OCI-LY3 (cell line): Measurements from ENCODE around the gene PHACTR3.

ENCODE experiments used
- H2AFZ ChIP-seq: fragments of 200-600, 300-600 bp; shearing (Covaris generic); 2 replicates; pipeline ENCODE4 v1.6.0; 2014; ENCODE audit warnings: antibody characterized with exemption, low read depth, low read length
- H3K27ac ChIP-seq: fragments of 200-600, 300-600 bp; sonication (generic); 2 replicates; pipeline ENCODE4 v1.5.1; 2014; ENCODE audit warnings: mild to moderate bottlenecking, low read length, moderate library complexity, mixed read lengths
- H3K27me3 ChIP-seq: fragments of 200-600, 300-600 bp; sonication (generic); 2 replicates; pipeline ENCODE4 v1.6.1; 2014; ENCODE audit warnings: low read depth, low read length, mixed read lengths
- H3K36me3 ChIP-seq: fragments of 200-600, 300-600 bp; sonication (generic); replicated peaks from 2 replicates; pipeline ENCODE3; 2014; ENCODE audit warnings: low read depth, low read length, mixed read lengths
- H3K4me1 ChIP-seq: fragments of 300-600, 200-600 bp; sonication (generic); 2 replicates; pipeline ENCODE4 v1.6.1; 2014; ENCODE audit warnings: low read length, mixed read lengths
- H3K4me2 ChIP-seq: fragments of 200-600, 300-600 bp; sonication (generic); 2 replicates; pipeline ENCODE4 v1.6.1; 2014; ENCODE audit warnings: low read length, mixed read lengths
- H3K4me3 ChIP-seq: fragments of 300-600, 200-600 bp; sonication (generic); 2 replicates; pipeline ENCODE4 v1.5.1; 2014; ENCODE audit warnings: antibody characterized with exemption, mild to moderate bottlenecking, low read length, moderate library complexity
- H3K79me2 ChIP-seq: fragments of 300-600, 200-600 bp; shearing (Covaris generic); 2 replicates; pipeline ENCODE4 v1.6.1; 2014; ENCODE audit warnings: mild to moderate bottlenecking, low read length, mixed read lengths
- H3K9ac ChIP-seq: fragments of 300-600, 200-600 bp; shearing (Covaris generic); 2 replicates; pipeline ENCODE4 v1.6.0; 2014; ENCODE audit warnings: mild to moderate bottlenecking, low read length, moderate library complexity
- H3K9me3 ChIP-seq: fragments of 200-600, 300-600 bp; shearing (Covaris generic); 2 replicates; pipeline ENCODE4 v1.6.1; 2014; ENCODE audit warnings: low read length, mixed read lengths; ENCODE audit not compliant: insufficient read depth
- H4K20me1 ChIP-seq: fragments of 200-600, 300-600 bp; sonication (generic); 2 replicates; pipeline ENCODE4 v1.6.1; 2016; ENCODE audit warnings: low read length, mixed read lengths; ENCODE audit not compliant: insufficient read depth
- CTCF ChIP-seq: fragments of 200-600, 300-600 bp; sonication (generic); IDR thresholded peaks from 2 replicates; pipeline ENCODE4 v1.5.1; 2014; ENCODE audit warnings: antibody characterized with exemption, low read length, low read depth
- EZH2phosphoT487 ChIP-seq: fragments of 200-600 bp; shearing (Covaris generic); IDR thresholded peaks from 2 replicates; pipeline ENCODE4 v1.6.1; 2018; ENCODE audit warnings: antibody characterized with exemption, mixed run types, low read depth

Gene PHACTR3

GRCh38 chr20:59662856-59663512 is 58.6 kb downstream of the PHACTR3 start:
- no peaks in the 10 kb centered on the region for H3K79me2 ChIP-seq
- TF ChIP-seq EZH2phosphoT487: no peak
- no peak for TF ChIP-seq CTCF
- no peaks in the 10 kb centered on the region for H4K20me1 ChIP-seq
- H3K27me3 ChIP-seq: peaks cover 22% of the 10 kb centered on the region
- H3K4me1 ChIP-seq: no peaks in the 10 kb centered on the region
- no peak overlapping the region for H3K4me3 ChIP-seq
- peaks cover 5% of the 10 kb centered on the region; the same call in 1 of the 2 replicates for H3K9me3 ChIP-seq
- no peaks in the 10 kb centered on the region for H3K36me3 ChIP-seq
- no peak overlapping the region for H3K4me2 ChIP-seq
- no peak overlapping the region for H2AFZ ChIP-seq
- H3K27ac ChIP-seq: no peak overlapping the region
- H3K9ac ChIP-seq: no peak overlapping the region

- H3K4me2 ChIP-seq: no peak overlapping the region
- H4K20me1 ChIP-seq: no peaks in the 10 kb centered on the region
- no peaks in the 10 kb centered on the region for H3K36me3 ChIP-seq
- TF ChIP-seq CTCF (no peak), EZH2phosphoT487 (no peak)
- H3K9me3 ChIP-seq: peaks cover 1% of the 10 kb centered on the region; the same call in 1 of the 2 replicates
- H3K79me2 ChIP-seq: no peaks in the 10 kb centered on the region
- no peaks in the 10 kb centered on the region for H3K4me1 ChIP-seq
- no peak overlapping the region for H3K27ac ChIP-seq
- no peak overlapping the region for H2AFZ ChIP-seq
- no peak overlapping the region for H3K9ac ChIP-seq
- H3K27me3 ChIP-seq: peaks cover 22% of the 10 kb centered on the region
- H3K4me3 ChIP-seq: no peak overlapping the region
These were observed 59.2 kb downstream of the PHACTR3 start for GRCh38 chr20:59663513-59664060.

GRCh38 chr20:59664421-59664941 is 60.1 kb downstream of the PHACTR3 start:
- no peak overlapping the region for H3K27ac ChIP-seq
- no peaks in the 10 kb centered on the region for H3K79me2 ChIP-seq
- no peak overlapping the region for H2AFZ ChIP-seq
- TF ChIP-seq EZH2phosphoT487: no peak
- no peak for TF ChIP-seq CTCF
- peaks cover 26% of the 10 kb centered on the region for H3K27me3 ChIP-seq
- no peaks in the 10 kb centered on the region for H3K9me3 ChIP-seq
- no peaks in the 10 kb centered on the region for H3K4me1 ChIP-seq
- H4K20me1 ChIP-seq: no peaks in the 10 kb centered on the region
- H3K9ac ChIP-seq: no peak overlapping the region
- no peak overlapping the region for H3K4me2 ChIP-seq
- H3K36me3 ChIP-seq: no peaks in the 10 kb centered on the region
- no peak overlapping the region for H3K4me3 ChIP-seq

GRCh38 chr20:59665656-59666555 is 61.6 kb downstream of the PHACTR3 start:
- no peaks in the 10 kb centered on the region for H3K79me2 ChIP-seq
- no peak overlapping the region for H2AFZ ChIP-seq
- H3K9me3 ChIP-seq: no peaks in the 10 kb centered on the region
- TF ChIP-seq EZH2phosphoT487 (no peak), CTCF (no peak)
- no peak overlapping the region for H3K27ac ChIP-seq
- H3K4me1 ChIP-seq: no peaks in the 10 kb centered on the region
- H3K4me3 ChIP-seq: no peak overlapping the region
- peaks cover 32% of the 10 kb centered on the region for H3K27me3 ChIP-seq
- H3K4me2 ChIP-seq: no peak overlapping the region
- H3K9ac ChIP-seq: no peak overlapping the region
- no peaks in the 10 kb centered on the region for H3K36me3 ChIP-seq
- H4K20me1 ChIP-seq: no peaks in the 10 kb centered on the region
